Neural progenitor cell (in vitro differentiated cells): ENCODE results near the gene KRTAP20-3. TPM values are rescaled to one million over a fixed set of nuclear protein-coding genes. Genes with fewer than 3 reads are reported as not detected.

Experiments
- DNase-seq: peaks from one replicate; pipeline ENCODE4 v3.0.0-alpha.2; 2016; ENCODE audit warnings: low spot score
- H2AFZ ChIP-seq: fragments of 200-600 bp; sonication (generic); replicated peaks from 2 replicates; pipeline ENCODE4 v1.6.1; 2016; ENCODE audit warnings: antibody characterized with exemption
- H3F3A ChIP-seq: fragments of 200-600 bp; sonication (generic); 2 replicates; pipeline ENCODE4 v1.6.1; 2016; ENCODE audit warnings: antibody characterized with exemption, low read depth
- H3K27ac ChIP-seq: fragments of 200-600 bp; sonication (generic); 2 replicates; pipeline ENCODE4 v1.5.1; 2016; ENCODE audit warnings: mild to moderate bottlenecking
- H3K27me3 ChIP-seq: fragments of 200-600 bp; sonication (generic); 2 replicates; pipeline ENCODE4 v1.6.1; 2016; ENCODE audit warnings: mild to moderate bottlenecking, moderate library complexity
- H3K36me3 ChIP-seq: fragments of 200-600 bp; sonication (generic); 2 replicates; pipeline ENCODE4 v1.5.1; 2016
- H3K4me1 ChIP-seq: fragments of 200-600 bp; sonication (generic); 2 replicates; pipeline ENCODE4 v1.6.1; 2016; ENCODE audit warnings: mixed run types
- H3K4me2 ChIP-seq: fragments of 200-600 bp; sonication (generic); 2 replicates; pipeline ENCODE4 v1.6.1; 2016
- H3K4me3 ChIP-seq: fragments of 200-600 bp; sonication (generic); 2 replicates; pipeline ENCODE4 v1.5.1; 2016
- H3K79me2 ChIP-seq: fragments of 200-600 bp; sonication (generic); 2 replicates; pipeline ENCODE4 v1.6.1; 2016; ENCODE audit warnings: low read depth
- H3K9ac ChIP-seq: fragments of 200-600 bp; sonication (generic); 2 replicates; pipeline ENCODE4 v1.6.1; 2016
- H3K9me3 ChIP-seq: fragments of 200-600 bp; sonication (generic); 2 replicates; pipeline ENCODE4 v1.5.1; 2016; ENCODE audit warnings: low read depth
- H4K20me1 ChIP-seq: fragments of 200-600 bp; sonication (generic); 2 replicates; pipeline ENCODE4 v1.6.1; 2016; ENCODE audit warnings: low read depth
- H3K27ac Mint-ChIP-seq: 3 replicates; pipeline ENCODE4 v1.8.0; 2021; ENCODE audit warnings: mixed read lengths
- H3K27me3 Mint-ChIP-seq: 2 replicates; pipeline ENCODE4 v1.8.0; 2022; ENCODE audit warnings: low read depth, mild to moderate bottlenecking, inconsistent platforms, moderate library complexity, mixed read lengths; ENCODE audit not compliant: insufficient read depth
- H3K36me3 Mint-ChIP-seq: 3 replicates; pipeline ENCODE4 v1.8.0; 2021; ENCODE audit warnings: mixed read lengths
- H3K4me1 Mint-ChIP-seq: 3 replicates; pipeline ENCODE4 v1.8.0; 2021; ENCODE audit warnings: mixed read lengths
- H3K4me3 Mint-ChIP-seq: 3 replicates; pipeline ENCODE4 v1.8.0; 2021; ENCODE audit warnings: mild to moderate bottlenecking, moderate library complexity, mixed read lengths
- H3K9me3 Mint-ChIP-seq: 3 replicates; pipeline ENCODE4 v1.8.0; 2020; ENCODE audit warnings: mixed read lengths
- EZH2 ChIP-seq: fragments of 200-600 bp; sonication (generic); IDR thresholded peaks from 2 replicates; pipeline ENCODE4 v1.6.1; 2017; ENCODE audit warnings: antibody characterized with exemption, mild to moderate bottlenecking, moderate library complexity
- EZH2phosphoT487 ChIP-seq: fragments of 200-600 bp; sonication (generic); IDR thresholded peaks from 2 replicates; pipeline ENCODE4 v1.6.1; 2017; ENCODE audit warnings: antibody characterized with exemption
- total RNA-seq: library from RNA; depleted of rRNA; stranded (reverse); fragments of >200 nt; gene quantifications from 2 replicates; pipeline ENCODE4 v1.2.3, GENCODE V29; 2015; ENCODE audit warnings: low replicate concordance
- TF ChIP-seq, protein P1 (sequence below): fragments of 200-600 bp; sonication (generic); IDR thresholded peaks from 2 replicates; pipeline ENCODE4 v1.5.1; 2017; ENCODE audit warnings: antibody characterized with exemption, mild to moderate bottlenecking

KRTAP20-3 gene
- total RNA-seq, 1 donor from 2014 or later: not detected

DNA sequence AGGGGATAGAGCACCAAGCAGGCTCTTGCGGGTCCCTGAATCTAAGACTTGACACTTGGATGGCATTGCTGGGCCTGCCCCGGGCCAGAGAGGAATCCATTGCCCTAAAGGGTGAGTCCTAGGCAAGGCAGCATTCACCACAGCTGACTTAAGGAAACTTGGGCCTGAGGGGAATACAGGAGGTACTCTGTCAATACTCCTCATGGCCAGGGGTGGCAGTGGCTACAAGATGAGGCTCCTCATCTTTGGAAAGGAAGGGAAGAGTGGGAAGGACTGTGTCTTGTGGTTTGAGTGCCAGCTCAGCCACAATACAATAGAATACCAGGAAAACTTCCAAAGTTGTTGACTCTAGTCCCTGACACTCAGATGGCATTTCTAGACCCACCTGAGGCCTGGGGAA lies 36.7 kb upstream of the KRTAP20-3 start:
- Histone ChIP-seq H3K4me2 (no peak overlapping the region), H2AFZ (no peak overlapping the region), H3K9me3 (peaks cover 5% of the 10 kb centered on the region), H3K27me3 (no peaks in the 10 kb centered on the region), H4K20me1 (no peaks in the 10 kb centered on the region), H3K36me3 (no peaks in the 10 kb centered on the region), H3K27ac (no peak overlapping the region), H3K79me2 (no peaks in the 10 kb centered on the region), H3K4me1 (no peaks in the 10 kb centered on the region), H3K4me3 (no peak overlapping the region), H3F3A (no peaks in the 10 kb centered on the region), H3K9ac (no peak overlapping the region)
- no peak for DNase-seq
- H3K27me3 Mint-ChIP-seq: peaks cover 10% of the 10 kb centered on the region
- H3K27ac Mint-ChIP-seq: no peak overlapping the region
- TF ChIP-seq EZH2phosphoT487: no peak
- TF ChIP-seq, protein P1, sequence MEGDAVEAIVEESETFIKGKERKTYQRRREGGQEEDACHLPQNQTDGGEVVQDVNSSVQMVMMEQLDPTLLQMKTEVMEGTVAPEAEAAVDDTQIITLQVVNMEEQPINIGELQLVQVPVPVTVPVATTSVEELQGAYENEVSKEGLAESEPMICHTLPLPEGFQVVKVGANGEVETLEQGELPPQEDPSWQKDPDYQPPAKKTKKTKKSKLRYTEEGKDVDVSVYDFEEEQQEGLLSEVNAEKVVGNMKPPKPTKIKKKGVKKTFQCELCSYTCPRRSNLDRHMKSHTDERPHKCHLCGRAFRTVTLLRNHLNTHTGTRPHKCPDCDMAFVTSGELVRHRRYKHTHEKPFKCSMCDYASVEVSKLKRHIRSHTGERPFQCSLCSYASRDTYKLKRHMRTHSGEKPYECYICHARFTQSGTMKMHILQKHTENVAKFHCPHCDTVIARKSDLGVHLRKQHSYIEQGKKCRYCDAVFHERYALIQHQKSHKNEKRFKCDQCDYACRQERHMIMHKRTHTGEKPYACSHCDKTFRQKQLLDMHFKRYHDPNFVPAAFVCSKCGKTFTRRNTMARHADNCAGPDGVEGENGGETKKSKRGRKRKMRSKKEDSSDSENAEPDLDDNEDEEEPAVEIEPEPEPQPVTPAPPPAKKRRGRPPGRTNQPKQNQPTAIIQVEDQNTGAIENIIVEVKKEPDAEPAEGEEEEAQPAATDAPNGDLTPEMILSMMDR: no peak
- no peak for TF ChIP-seq EZH2
- H3K9me3 Mint-ChIP-seq: no peaks in the 10 kb centered on the region
- H3K36me3 Mint-ChIP-seq: no peaks in the 10 kb centered on the region
- no peaks in the 10 kb centered on the region for H3K4me1 Mint-ChIP-seq
- H3K4me3 Mint-ChIP-seq: no peak overlapping the region

- Mint-ChIP-seq H3K27ac (no peak overlapping the region), H3K9me3 (no peaks in the 10 kb centered on the region), H3K27me3 (peaks cover 6% of the 10 kb centered on the region), H3K4me1 (no peaks in the 10 kb centered on the region), H3K4me3 (no peak overlapping the region), H3K36me3 (no peaks in the 10 kb centered on the region)
- no peak for DNase-seq
- Histone ChIP-seq H3K9me3 (peaks cover 17% of the 10 kb centered on the region), H3K4me2 (no peak overlapping the region), H3K9ac (no peak overlapping the region), H3K36me3 (no peaks in the 10 kb centered on the region), H3K4me1 (no peaks in the 10 kb centered on the region), H3F3A (no peaks in the 10 kb centered on the region), H3K79me2 (no peaks in the 10 kb centered on the region), H3K27ac (no peak overlapping the region), H2AFZ (no peak overlapping the region), H3K4me3 (no peak overlapping the region), H3K27me3 (no peaks in the 10 kb centered on the region), H4K20me1 (no peaks in the 10 kb centered on the region)
- no peak for TF ChIP-seq EZH2phosphoT487
- TF ChIP-seq, protein P1: no peak
- TF ChIP-seq EZH2: no peak
Measured at GRCh38 chr21:30612132-30612531, 30.5 kb upstream of the KRTAP20-3 start.

DNA sequence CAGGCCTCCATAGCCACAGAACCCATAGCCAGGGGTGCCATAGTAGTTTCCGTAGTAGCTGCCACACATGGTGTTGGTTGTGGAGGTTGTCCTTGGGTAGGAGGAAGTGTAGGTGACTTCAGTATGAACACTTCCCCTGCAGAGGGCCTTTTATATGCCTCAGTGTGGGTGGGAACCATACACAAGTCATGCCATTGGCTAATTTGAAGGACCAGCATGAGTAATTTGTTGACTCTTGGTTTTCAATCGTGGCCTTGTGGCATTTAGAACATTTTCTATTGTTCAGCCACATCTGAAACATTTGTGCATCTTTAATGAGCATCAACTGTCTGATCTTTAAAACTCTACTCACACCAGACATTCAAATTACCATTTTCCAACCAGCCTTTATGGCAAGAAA lies 28.8 kb upstream of the KRTAP20-3 start, which contains the start of gene KRTAP6-1:
TSS of gene KRTAP6-1 (minus strand) at position 95 of the 400 bp plus-strand sequence. CDS start at position 69, 26 bp downstream.
- Histone ChIP-seq H4K20me1 (no peaks in the 10 kb centered on the region), H3F3A (no peaks in the 10 kb centered on the region), H3K9me3 (peaks cover 26% of the 10 kb centered on the region), H3K36me3 (no peaks in the 10 kb centered on the region), H3K9ac (no peak within 1 kb of the TSS), H3K4me3 (no peak within 1 kb of the TSS), H2AFZ (no peak within 1 kb of the TSS), H3K27ac (no peak within 1 kb of the TSS), H3K27me3 (no peaks in the 10 kb centered on the region), H3K79me2 (no peaks in the 10 kb centered on the region), H3K4me1 (no peaks in the 10 kb centered on the region), H3K4me2 (no peak within 1 kb of the TSS)
- Mint-ChIP-seq H3K9me3 (no peaks in the 10 kb centered on the region), H3K36me3 (no peaks in the 10 kb centered on the region), H3K4me1 (no peaks in the 10 kb centered on the region), H3K4me3 (no peak within 1 kb of the TSS), H3K27ac (no peak within 1 kb of the TSS), H3K27me3 (peaks cover 3% of the 10 kb centered on the region)
- DNase-seq: no peak
- TF ChIP-seq, protein P1: no peak
- no peak for TF ChIP-seq EZH2
- no peak for TF ChIP-seq EZH2phosphoT487
